K562 (cell line): ENCODE data around the gene LSR. TPM values are rescaled to one million over a fixed set of nuclear protein-coding genes. Genes with fewer than 3 reads are reported as not detected.
A peak's percentile ranks its signal among the peaks of the same experiment; 100 is the strongest.

Experiments
- CCNT2 ChIP-seq: IDR thresholded peaks from 2 replicates; pipeline ENCODE4 v1.6.1; 2011; ENCODE audit warnings: borderline replicate concordance, low read depth, mild to moderate bottlenecking, moderate library complexity, mixed read lengths, low read length; ENCODE audit not compliant: insufficient read length; ENCODE audit errors: extremely low read depth
- E2F4 ChIP-seq: sonication (generic); formaldehyde crosslinking; IDR thresholded peaks from 2 replicates; pipeline ENCODE4 v1.8.0; 2022; ENCODE audit warnings: mild to moderate bottlenecking, low read depth, missing genetic modification reagents
- FOSL1 ChIP-seq: fragments of 200-800 bp; sonication (Bioruptor generic); conservative IDR thresholded peaks from 2 replicates; pipeline ENCODE4 v1.6.1; 2016; ENCODE audit warnings: missing genetic modification characterization, missing compliant biosample characterization
- HBP1 ChIP-seq: fragments of 450-650 bp; formaldehyde crosslinking; IDR thresholded peaks from 2 replicates; pipeline ENCODE4 v1.4.0; 2022; ENCODE audit warnings: missing genetic modification characterization
- HDGF ChIP-seq: fragments of 450-650 bp; IDR thresholded peaks from 2 replicates; pipeline ENCODE4 v1.6.1; 2016
- HMBOX1 ChIP-seq: sonication (generic); IDR thresholded peaks from 2 replicates; pipeline ENCODE4 v1.6.1; 2016
- HNRNPK ChIP-seq: fragments of 200-400 bp; formaldehyde crosslinking; IDR thresholded peaks from one replicate; pipeline ENCODE4 v1.6.1; 2018; ENCODE audit warnings: mild to moderate bottlenecking, low read depth, low read length; ENCODE audit not compliant: poor library complexity, severe bottlenecking
- LARP7 ChIP-seq: fragments of 450-650 bp; IDR thresholded peaks from 2 replicates; pipeline ENCODE4 v1.6.1; 2016
- MAZ ChIP-seq, 2 experiments: fragments of 450-650 bp in 1 of 2; sonication (generic) in 1 of 2; formaldehyde crosslinking; IDR thresholded peaks in 1 of 2; conservative IDR thresholded peaks in 1 of 2; 2 replicates each; pipeline versions ENCODE4 v1.4.0 to v1.5.0; 2020; ENCODE audit warnings: mild to moderate bottlenecking in 1 of 2, missing genetic modification reagents in 1 of 2
- MECOM ChIP-seq: fragments of 250-450 bp; sonication (Bioruptor Pico); IDR thresholded peaks from 2 replicates; pipeline ENCODE4 v1.8.0; 2022; ENCODE audit warnings: inconsistent platforms
- MYC ChIP-seq, 2 experiments: fragments of 250-450 bp in 1 of 2; sonication (Bioruptor Pico) in 1 of 2; IDR thresholded peaks; 2 replicates each; pipeline versions ENCODE4 v1.5.1 to v1.6.1; 2012 to 2021; ENCODE audit warnings: low read depth in 2 of 2, borderline replicate concordance in 1 of 2, improper control_type of control experiment in 1 of 2, low read length in 1 of 2, mild to moderate bottlenecking in 1 of 2, moderate library complexity in 1 of 2
- NFE2L1 ChIP-seq: fragments of 450-650 bp; IDR thresholded peaks from 2 replicates; pipeline ENCODE4 v1.6.1; 2016; ENCODE audit warnings: missing genetic modification characterization, low read depth, mild to moderate bottlenecking, missing compliant biosample characterization, moderate library complexity, borderline replicate concordance
- NFRKB ChIP-seq: fragments of 450-650 bp; IDR thresholded peaks from 2 replicates; pipeline ENCODE4 v1.6.1; 2016; ENCODE audit warnings: low read depth
- PCBP1 ChIP-seq: fragments of 200-400 bp; formaldehyde crosslinking; IDR thresholded peaks from 2 replicates; pipeline ENCODE4 v1.6.1; 2018; ENCODE audit warnings: mild to moderate bottlenecking, low read depth, low read length; ENCODE audit not compliant: poor library complexity, severe bottlenecking
- TAF1 ChIP-seq: IDR thresholded peaks from 2 replicates; pipeline ENCODE4 v1.6.1; 2011; ENCODE audit warnings: mild to moderate bottlenecking, low read length, moderate library complexity; ENCODE audit not compliant: insufficient read depth, control insufficient read depth, severe bottlenecking; ENCODE audit errors: extremely low read depth
- USF2 ChIP-seq: sonication (generic); formaldehyde crosslinking; IDR thresholded peaks from 2 replicates; pipeline ENCODE4 v1.5.0; 2020; ENCODE audit warnings: missing genetic modification reagents
- ZNF551 ChIP-seq: fragments of 250-450 bp; sonication (Bioruptor Pico); IDR thresholded peaks from 2 replicates; pipeline ENCODE4 v1.5.0; 2021; ENCODE audit warnings: mild to moderate bottlenecking, moderate library complexity
- ZNF740 ChIP-seq, 3 experiments: fragments of 200-800 bp in 1 of 3; sonication (Bioruptor generic) in 1 of 3; sonication (generic) in 1 of 3; formaldehyde crosslinking in 1 of 3; IDR thresholded peaks; 2 replicates each; pipeline versions ENCODE4 v1.6.1 to v1.8.0; 2016 to 2022; ENCODE audit warnings: mild to moderate bottlenecking in 2 of 3, missing compliant biosample characterization in 2 of 3, missing genetic modification characterization in 2 of 3, missing genetic modification reagents in 1 of 3
- ZNF766 ChIP-seq: fragments of 200-800 bp; sonication (Bioruptor generic); conservative IDR thresholded peaks from 2 replicates; pipeline ENCODE4 v1.6.1; 2016; ENCODE audit warnings: missing genetic modification characterization, missing compliant biosample characterization
- polyA plus RNA-seq, 8 experiments: library from polyadenylated mRNA; depleted of rRNA in 4 of 8; stranded (reverse) in 5 of 8; unstranded in 3 of 8; fragments of >200 nt; fragmentation: Nextera tagmentation in 2 of 8; fragmentation: Illumina TruSeq in 1 of 8; extraction: Ambion mirVana in 2 of 8; extraction: Trizol in 1 of 8; gene quantifications; 2 replicates each; pipeline versions ENCODE4 v1.2.1 to v1.2.3, GENCODE V29; 2011 to 2014; ENCODE audit warnings: inconsistent platforms in 1 of 8, missing spikeins in 1 of 8
- total RNA-seq, 7 experiments: library from RNA; depleted of rRNA in 6 of 7; stranded (reverse); fragments of >200 nt in 6 of 7; fragmentation: Illumina TruSeq in 2 of 7; extraction: Trizol in 2 of 7; gene quantifications; 2 replicates each; pipeline versions ENCODE4 v1.2.1 to v1.2.3, GENCODE V29; 2011 to 2021; ENCODE audit warnings: low replicate concordance in 1 of 7

The LSR gene
- total and polyA plus RNA-seq, 9 of the 15 experiments (the other 6 are each of a cell fraction or from before 2014, with no cell fraction given): 0.44 to 87.9 (median 28.0) TPM

- TF ChIP-seq ZNF740 (CRISPR knock-in tag; IDR thresholded peaks at IDR 0.05): no peak
- TF ChIP-seq ZNF740 (tag; IDR thresholded peaks at IDR 0.05): peak in 1 of 2 experiments; percentile 86; a peak in 1 of 4 replicates
- TF ChIP-seq TAF1: peak; percentile 7
- TF ChIP-seq MECOM (CRISPR knock-in tag): no peak
- no peak for TF ChIP-seq E2F4 (CRISPR knock-in tag)
- TF ChIP-seq MAZ (CRISPR knock-in tag; conservative IDR thresholded peaks at IDR 0.05 in 1 of 2, IDR thresholded peaks at IDR 0.05 in 1 of 2): peak in 1 of 2 experiments; percentile 36; a peak in 1 of 4 replicates
- TF ChIP-seq ZNF551: no peak
- TF ChIP-seq USF2 (CRISPR knock-in tag): peak; percentile 83
- no peak for TF ChIP-seq HBP1 (CRISPR knock-in tag)
- TF ChIP-seq HNRNPK: peak; percentile 96
- TF ChIP-seq MYC (IDR thresholded peaks at IDR 0.05; ENCODE audit: low read depth, low read length): peak; percentile 53; the same call in 1 of the 2 replicates
- no peak for TF ChIP-seq MYC (CRISPR knock-in tag; IDR thresholded peaks at IDR 0.05; ENCODE audit: borderline replicate concordance, low read depth)
- TF ChIP-seq NFRKB: no peak
- TF ChIP-seq PCBP1: peak; percentile 97
- TF ChIP-seq CCNT2: peak; percentile 53
- TF ChIP-seq FOSL1 (tag): 0 out of 2 replicates have a peak, but pooled peaks have one; percentile 9
- no peak for TF ChIP-seq HMBOX1
- no peak for TF ChIP-seq NFE2L1
- peak; percentile 66; the same call in 1 of the 2 replicates for TF ChIP-seq ZNF766 (CRISPR knock-in tag)
- no peak for TF ChIP-seq HDGF
- TF ChIP-seq LARP7: no peak
Observed at GRCh38 chr19:35268536-35269437, 20.0 kb downstream of the LSR start, which contains the start of gene USF2 (continued).
